ENCODE data around the gene AFF3. TPM values are rescaled to one million over a fixed set of nuclear protein-coding genes. Genes with fewer than 3 reads are reported as not detected.
A peak's percentile ranks its signal among the peaks of the same experiment; 100 is the strongest.
"Not testable (repeated sequence)": the region's sequence is repeated elsewhere in the genome, so short reads cannot be mapped to it uniquely, and the experiment has no call there.

Gene AFF3
- total RNA-seq, 1 donor from 2014 or later, result 7.6 TPM

- ATAC-seq (ENCODE audit: poor library complexity) (peak; percentile 98), DNase-seq (peak; percentile 71)
Observed at GRCh38 chr2:99960790-99961189, 181.6 kb downstream of the AFF3 start.

GRCh38 chr2:99960291-99960690, 182.1 kb downstream of the AFF3 start:
- DNase-seq (no peak), ATAC-seq (ENCODE audit: poor library complexity) (peak; percentile 7)
- intact Hi-C loops (cut with DNase I), result no loop called here

More at GRCh38 chr2:99960790-99961189, 181.6 kb downstream of the AFF3 start:
- intact Hi-C loops (cut with DNase I), result no loop called here

GRCh38 chr2:99959261-99960014, 183.0 kb downstream of the AFF3 start:
- DNase-seq (no peak), ATAC-seq (ENCODE audit: poor library complexity) (no peak)

GRCh38 chr2:99957332-99958133, 184.9 kb downstream of the AFF3 start:
- DNase-seq (no peak), ATAC-seq (ENCODE audit: poor library complexity) (no peak)
- intact Hi-C loops (cut with DNase I), result no loop called here

More at GRCh38 chr2:99959261-99960014, 183.0 kb downstream of the AFF3 start:
- intact Hi-C loops (cut with DNase I), result no loop called here

GRCh38 chr2:99956232-99957030, 186.0 kb downstream of the AFF3 start:
- intact Hi-C loops (cut with DNase I), result no loop called here
- ATAC-seq (ENCODE audit: poor library complexity) (no peak), DNase-seq (no peak)

GRCh38 chr2:99953750-99954149, 188.6 kb downstream of the AFF3 start:
- no peak for ATAC-seq (ENCODE audit: poor library complexity)
- intact Hi-C loops (cut with DNase I), result no loop called here

GRCh38 chr2:99949963-99950362, 192.4 kb downstream of the AFF3 start:
- no peak for ATAC-seq (ENCODE audit: poor library complexity)
- intact Hi-C loops (cut with DNase I), result no loop called here
- DNase-seq, result no peak

More at GRCh38 chr2:99953750-99954149, 188.6 kb downstream of the AFF3 start:
- DNase-seq, result no peak

GRCh38 chr2:99949530-99949929, 192.9 kb downstream of the AFF3 start:
- ATAC-seq (ENCODE audit: poor library complexity), result no peak
- no peak for DNase-seq
- intact Hi-C loops (cut with DNase I), result no loop called here

- intact Hi-C loops (cut with DNase I), result no loop called here
- DNase-seq, result no peak
- no peak for ATAC-seq (ENCODE audit: poor library complexity)
Observed at GRCh38 chr2:99948010-99948409, 194.4 kb downstream of the AFF3 start.

- DNase-seq; ATAC-seq (ENCODE audit: poor library complexity); intact Hi-C loops (cut with DNase I): not testable (repeated sequence)
Observed at GRCh38 chr2:99947366-99947765, 195.0 kb downstream of the AFF3 start.

GRCh38 chr2:99944019-99944418, 198.4 kb downstream of the AFF3 start:
- DNase-seq (no peak), ATAC-seq (ENCODE audit: poor library complexity) (peak; percentile 40)
- intact Hi-C loops (cut with DNase I), result no loop called here

- ATAC-seq (ENCODE audit: poor library complexity) (no peak), DNase-seq (no peak)
- intact Hi-C loops (cut with DNase I), result no loop called here
Observed at GRCh38 chr2:99942561-99943347, 199.6 kb downstream of the AFF3 start.

- intact Hi-C loops (cut with DNase I), result no loop called here
- no peak for DNase-seq
- ATAC-seq (ENCODE audit: poor library complexity), result peak; percentile 79
Observed at GRCh38 chr2:99940963-99941362, 201.4 kb downstream of the AFF3 start.

GRCh38 chr2:99939135-99939534, 203.3 kb downstream of the AFF3 start:
- intact Hi-C loops (cut with DNase I), result no loop called here
- ATAC-seq (ENCODE audit: poor library complexity) (no peak), DNase-seq (no peak)

GRCh38 chr2:99938250-99938649, 204.1 kb downstream of the AFF3 start:
- ATAC-seq (ENCODE audit: poor library complexity), result no peak
- intact Hi-C loops (cut with DNase I), result no loop called here
- DNase-seq, result no peak

- DNase-seq, result no peak
- ATAC-seq (ENCODE audit: poor library complexity), result no peak
- intact Hi-C loops (cut with DNase I), result no loop called here
Observed at GRCh38 chr2:99936065-99936464, 206.3 kb downstream of the AFF3 start.

- intact Hi-C loops (cut with DNase I), result no loop called here
- ATAC-seq (ENCODE audit: poor library complexity) (no peak), DNase-seq (no peak)
Observed at GRCh38 chr2:99935662-99936061, 206.7 kb downstream of the AFF3 start.

GRCh38 chr2:99933894-99934650, 208.3 kb downstream of the AFF3 start:
- DNase-seq, result no peak
- ATAC-seq (ENCODE audit: poor library complexity), result no peak
- intact Hi-C loops (cut with DNase I), result no loop called here

Data from Right ventricle myocardium superior (tissue), 1 donor.